Brain microvascular endothelial cell (primary cell): ENCODE results near the gene CBFB.

Source experiments
- DNase-seq: peaks from one replicate; pipeline ENCODE4 v3.0.0-alpha.2; 2020
- H3K27ac ChIP-seq: fragments of 250-450 bp; sonication (Bioruptor Pico); 2 replicates; pipeline ENCODE4 v1.5.1; 2020; ENCODE audit warnings: mild to moderate bottlenecking, moderate library complexity
- H3K27me3 ChIP-seq: fragments of 250-450 bp; sonication (Bioruptor Pico); replicated peaks from 2 replicates; pipeline ENCODE4 v1.5.1; 2020; ENCODE audit warnings: mild to moderate bottlenecking
- H3K36me3 ChIP-seq: fragments of 250-450 bp; sonication (Bioruptor Pico); replicated peaks from 2 replicates; pipeline ENCODE4 v1.5.1; 2020; ENCODE audit warnings: mild to moderate bottlenecking
- H3K4me3 ChIP-seq: 2 replicates; pipeline ENCODE4 v1.5.1; 2011; ENCODE audit warnings: low read depth, mild to moderate bottlenecking, control low read depth, low read length, moderate library complexity
- in situ Hi-C: cut with HindIII; loops from 2 replicates; pipeline ENCODE4 v1.10.0; 2017; ENCODE audit warnings: low sequenced_read_pairs, low pct_ligation_motif_present
- TF ChIP-seq, protein P1 (sequence below): IDR thresholded peaks from 2 replicates; pipeline ENCODE4 v1.5.1; 2011; ENCODE audit warnings: low read depth, mild to moderate bottlenecking, moderate library complexity, low read length, control low read depth, inconsistent platforms; ENCODE audit errors: missing control alignments

The CBFB gene

DNA sequence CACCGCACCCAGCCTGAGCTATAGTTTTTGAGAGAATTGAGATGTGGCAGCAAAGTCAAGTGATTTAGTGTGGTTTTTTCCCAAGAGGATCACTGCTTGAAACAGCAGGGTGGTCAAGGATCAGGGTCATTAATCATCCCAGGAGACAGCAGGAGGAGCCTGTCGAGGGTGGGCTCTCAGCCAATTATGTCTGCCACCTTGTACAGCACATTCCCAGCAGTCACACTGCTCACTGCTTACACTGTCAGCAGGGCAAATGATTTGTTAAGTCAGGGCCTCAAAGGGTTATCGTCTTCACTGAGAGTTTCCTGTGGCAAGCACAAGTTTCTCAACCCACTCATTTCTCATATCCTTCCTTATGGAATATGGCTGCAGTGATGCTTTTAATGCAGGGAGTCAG lies 108.7 kb downstream of the CBFB start:
- Histone ChIP-seq H3K4me3 (no peak overlapping the region), H3K27me3 (no peaks in the 10 kb centered on the region), H3K36me3 (peaks cover 62% of the 10 kb centered on the region), H3K27ac (no peak overlapping the region)
- TF ChIP-seq, protein P1, sequence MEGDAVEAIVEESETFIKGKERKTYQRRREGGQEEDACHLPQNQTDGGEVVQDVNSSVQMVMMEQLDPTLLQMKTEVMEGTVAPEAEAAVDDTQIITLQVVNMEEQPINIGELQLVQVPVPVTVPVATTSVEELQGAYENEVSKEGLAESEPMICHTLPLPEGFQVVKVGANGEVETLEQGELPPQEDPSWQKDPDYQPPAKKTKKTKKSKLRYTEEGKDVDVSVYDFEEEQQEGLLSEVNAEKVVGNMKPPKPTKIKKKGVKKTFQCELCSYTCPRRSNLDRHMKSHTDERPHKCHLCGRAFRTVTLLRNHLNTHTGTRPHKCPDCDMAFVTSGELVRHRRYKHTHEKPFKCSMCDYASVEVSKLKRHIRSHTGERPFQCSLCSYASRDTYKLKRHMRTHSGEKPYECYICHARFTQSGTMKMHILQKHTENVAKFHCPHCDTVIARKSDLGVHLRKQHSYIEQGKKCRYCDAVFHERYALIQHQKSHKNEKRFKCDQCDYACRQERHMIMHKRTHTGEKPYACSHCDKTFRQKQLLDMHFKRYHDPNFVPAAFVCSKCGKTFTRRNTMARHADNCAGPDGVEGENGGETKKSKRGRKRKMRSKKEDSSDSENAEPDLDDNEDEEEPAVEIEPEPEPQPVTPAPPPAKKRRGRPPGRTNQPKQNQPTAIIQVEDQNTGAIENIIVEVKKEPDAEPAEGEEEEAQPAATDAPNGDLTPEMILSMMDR = no peak
- no peak for DNase-seq
- in situ Hi-C loops = no loop called here

DNA sequence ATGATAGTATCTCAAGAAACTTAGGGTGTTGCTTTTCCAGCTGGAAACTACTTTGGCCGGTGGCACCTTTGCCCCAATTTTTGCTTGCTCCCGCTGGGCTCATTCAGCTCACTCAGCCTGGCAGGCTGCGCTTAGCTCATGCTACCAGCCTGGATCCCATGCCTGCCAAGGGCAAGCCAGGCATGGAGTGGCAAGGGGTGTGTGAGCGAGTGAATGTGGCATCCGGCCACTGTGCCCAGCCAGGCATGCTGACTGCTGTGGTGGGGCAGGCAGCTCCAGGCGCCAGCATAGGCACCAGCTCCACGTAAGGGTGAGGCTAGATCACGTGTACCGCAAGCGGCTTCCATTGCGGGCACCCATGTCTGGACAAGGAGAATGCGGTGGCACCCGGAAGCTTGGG lies 112.4 kb downstream of the CBFB start:
- in situ Hi-C loops = no loop called here
- no peaks in the 10 kb centered on the region for H3K27me3 ChIP-seq
- no peak for DNase-seq
- TF ChIP-seq, protein P1 = no peak
- H3K4me3 ChIP-seq = no peak overlapping the region
- H3K36me3 ChIP-seq = peaks cover 62% of the 10 kb centered on the region
- no peak overlapping the region for H3K27ac ChIP-seq

DNA sequence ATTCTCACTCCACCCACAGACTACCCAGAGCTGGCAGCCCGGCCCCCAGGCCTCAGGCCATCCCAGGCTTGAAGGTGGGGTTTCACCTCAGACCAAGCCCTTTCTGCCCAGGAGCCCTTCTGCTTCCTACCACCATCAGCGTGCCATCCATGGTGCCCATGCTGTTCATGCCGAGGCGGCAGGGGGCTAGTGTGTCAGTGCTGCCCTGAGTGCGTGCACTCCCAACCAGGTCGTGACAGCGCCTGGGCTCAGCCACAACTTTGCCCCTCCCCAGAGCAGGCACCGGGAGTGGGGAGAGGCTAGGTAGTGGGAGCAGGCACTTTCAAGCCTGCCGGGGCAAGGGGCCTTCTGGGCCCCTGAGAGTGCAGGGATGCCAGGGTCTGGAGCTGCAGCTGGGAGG lies 113.4 kb downstream of the CBFB start:
- TF ChIP-seq, protein P1 = no peak

DNA sequence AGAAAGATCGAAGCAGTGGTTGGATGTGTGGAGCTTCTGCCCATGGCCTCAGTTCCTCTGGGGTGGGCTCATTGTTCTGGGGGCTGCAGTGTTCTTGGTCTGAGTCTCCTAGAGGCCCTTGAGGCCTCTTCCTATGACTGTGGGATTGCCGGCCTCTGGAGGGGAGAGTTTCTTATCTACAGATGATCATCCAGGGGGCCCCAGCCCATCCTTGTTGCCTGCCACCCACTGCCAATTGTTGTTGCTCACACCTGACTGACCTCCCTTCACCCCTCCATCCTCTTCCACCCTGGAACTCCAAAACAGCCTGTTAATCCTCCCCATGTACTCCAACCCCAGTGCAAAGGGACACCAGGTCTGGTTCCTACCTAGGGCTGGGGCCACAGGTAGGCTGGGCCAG lies 116.0 kb downstream of the CBFB start:
- H3K36me3 ChIP-seq = peaks cover 57% of the 10 kb centered on the region
- H3K27ac ChIP-seq = no peak overlapping the region
- TF ChIP-seq, protein P1 = no peak
- no peak for DNase-seq
- in situ Hi-C loops = no loop called here
- H3K4me3 ChIP-seq = no peak overlapping the region
- no peaks in the 10 kb centered on the region for H3K27me3 ChIP-seq

More for the DNA sequence above, 113.4 kb downstream of the CBFB start:
- H3K4me3 ChIP-seq = no peak overlapping the region
- no peak for DNase-seq
- in situ Hi-C loops = no loop called here
- H3K27me3 ChIP-seq = no peaks in the 10 kb centered on the region
- no peak overlapping the region for H3K27ac ChIP-seq
- peaks cover 61% of the 10 kb centered on the region for H3K36me3 ChIP-seq

DNA sequence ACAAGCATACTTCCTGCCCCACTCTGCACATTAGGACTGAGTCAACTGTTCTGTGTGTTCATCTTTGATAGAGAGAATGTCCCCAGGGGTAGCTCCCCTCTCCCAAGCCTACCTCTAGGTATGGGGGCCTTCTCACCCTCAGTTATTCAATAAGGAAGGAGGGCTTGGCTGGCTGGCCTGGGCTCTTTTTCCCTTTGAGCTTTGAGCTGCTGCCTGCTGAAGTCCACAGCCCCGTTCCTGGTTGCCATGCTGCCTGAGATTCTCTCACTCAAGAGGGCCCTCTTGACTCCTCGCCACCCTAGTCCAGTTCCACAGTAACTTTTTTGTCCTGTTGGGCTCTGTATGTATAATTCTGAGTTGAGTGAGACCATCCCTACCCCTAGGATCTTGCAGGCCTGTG lies 116.8 kb downstream of the CBFB start:
- no peak for DNase-seq
- in situ Hi-C loops = no loop called here
- TF ChIP-seq, protein P1 = no peak
- Histone ChIP-seq H3K27me3 (no peaks in the 10 kb centered on the region), H3K36me3 (peaks cover 51% of the 10 kb centered on the region), H3K27ac (no peak overlapping the region), H3K4me3 (no peak overlapping the region)
